Measurements from ENCODE around the gene NISCH.

The NISCH gene

GRCh38 chr3:52415800-52416199 is 39.6 kb upstream of the NISCH start:
- TF ChIP-seq BACH2 (CRISPR knock-in tag; IDR thresholded peaks at IDR 0.05; ENCODE audit: borderline replicate concordance) (no peak), ARNTL (CRISPR knock-in tag; IDR thresholded peaks at IDR 0.05; ENCODE audit: borderline replicate concordance, low read depth) (no peak), GLIS3 (CRISPR knock-in tag; IDR thresholded peaks at IDR 0.05) (no peak), CSRNP3 (CRISPR knock-in tag; IDR thresholded peaks at IDR 0.05) (no peak), PATZ1 (CRISPR knock-in tag; IDR thresholded peaks at IDR 0.05; ENCODE audit: borderline replicate concordance) (no peak), RARB (CRISPR knock-in tag; IDR thresholded peaks at IDR 0.05) (no peak), ZC3H10 (CRISPR knock-in tag; IDR thresholded peaks at IDR 0.05) (no peak), TSHZ2 (CRISPR knock-in tag; IDR thresholded peaks at IDR 0.05) (no peak)
- no peak for ATAC-seq

- ATAC-seq: no peak
- TF ChIP-seq TOX (CRISPR knock-in tag; IDR thresholded peaks at IDR 0.05; ENCODE audit: borderline replicate concordance) (no peak), CSRNP3 (CRISPR knock-in tag; IDR thresholded peaks at IDR 0.05) (no peak), PATZ1 (CRISPR knock-in tag; IDR thresholded peaks at IDR 0.05; ENCODE audit: borderline replicate concordance) (no peak), ZNF565 (CRISPR knock-in tag; conservative IDR thresholded peaks at IDR 0.05; ENCODE audit: low read depth) (no peak), ZNF70 (CRISPR knock-in tag; IDR thresholded peaks at IDR 0.05) (no peak), CREB5 (CRISPR knock-in tag; IDR thresholded peaks at IDR 0.05; ENCODE audit: low read depth) (no peak), TCF4 (CRISPR knock-in tag; IDR thresholded peaks at IDR 0.05; ENCODE audit: borderline replicate concordance) (no peak), ZFP30 (CRISPR knock-in tag; IDR thresholded peaks at IDR 0.05) (no peak), TSHZ2 (CRISPR knock-in tag; IDR thresholded peaks at IDR 0.05) (no peak), ZFP3 (CRISPR knock-in tag; IDR thresholded peaks at IDR 0.05) (no peak), ARNTL (CRISPR knock-in tag; IDR thresholded peaks at IDR 0.05; ENCODE audit: borderline replicate concordance, low read depth) (no peak), RARB (CRISPR knock-in tag; IDR thresholded peaks at IDR 0.05) (no peak), GLIS3 (CRISPR knock-in tag; IDR thresholded peaks at IDR 0.05) (no peak), ISL1 (CRISPR knock-in tag; IDR thresholded peaks at IDR 0.05) (no peak), BACH2 (CRISPR knock-in tag; IDR thresholded peaks at IDR 0.05; ENCODE audit: borderline replicate concordance) (no peak), POU6F1 (CRISPR knock-in tag; IDR thresholded peaks at IDR 0.05; ENCODE audit: borderline replicate concordance, low read depth) (no peak), ZNF8 (CRISPR knock-in tag; IDR thresholded peaks at IDR 0.05) (no peak), ZC3H10 (CRISPR knock-in tag; IDR thresholded peaks at IDR 0.05) (no peak)
Observed at GRCh38 chr3:52420388-52420787, 35.0 kb upstream of the NISCH start.

Measured in SK-N-SH treated with all-trans-retinoic acid at 6 μM for 48 hours (cell line).